ENCODE data around the gene POFUT2. TPM values are rescaled to one million over a fixed set of nuclear protein-coding genes. Genes with fewer than 3 reads are reported as not detected.

POFUT2 gene
- total RNA-seq, 1 donor from 2014 or later, result 39.5 TPM

DNA sequence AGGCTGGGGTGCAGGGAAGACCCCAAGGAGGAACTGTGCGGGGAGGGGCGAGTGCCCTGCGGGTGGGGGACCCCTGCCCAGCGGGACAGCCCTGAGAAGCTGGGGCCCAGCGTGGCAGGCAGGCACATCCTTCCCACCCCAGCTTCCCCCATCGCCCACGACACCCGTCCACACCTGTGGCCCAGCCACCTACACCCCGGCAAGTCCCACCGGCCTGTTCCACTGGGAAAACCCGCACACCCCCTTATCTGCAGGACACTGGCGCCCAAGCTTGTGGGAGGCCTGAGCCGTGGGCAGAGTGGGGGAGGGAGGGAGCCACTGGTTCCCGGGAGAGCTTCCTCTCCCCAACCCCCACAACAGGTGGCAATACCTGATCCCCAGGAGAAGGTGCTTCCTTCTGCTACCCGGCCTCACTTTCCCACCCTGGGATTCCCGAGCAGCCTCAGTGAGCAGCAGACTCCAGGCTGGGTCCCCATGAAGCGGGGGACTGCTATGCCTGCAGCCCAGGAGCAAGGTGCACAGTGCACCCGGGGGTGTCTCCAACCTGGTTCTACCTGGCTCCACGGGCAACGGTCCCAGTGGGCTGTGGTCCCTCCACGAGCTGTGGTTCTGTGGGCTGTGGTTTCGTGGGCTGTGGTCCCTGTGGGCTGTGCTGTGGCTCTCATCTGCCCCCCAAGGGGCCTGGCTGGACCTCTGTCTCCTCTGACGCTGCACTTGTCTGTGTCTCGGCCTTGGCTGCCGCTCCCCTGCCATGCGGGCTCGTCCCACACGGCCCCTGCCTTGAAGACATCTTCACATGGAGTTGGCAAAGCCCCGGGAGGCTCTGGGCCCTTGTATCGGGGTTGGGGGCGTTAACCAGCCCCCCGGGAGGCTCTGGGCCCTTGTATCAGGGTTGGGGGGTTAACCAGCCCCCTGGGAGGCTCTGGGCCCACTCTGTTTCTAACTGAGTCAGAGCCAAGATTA lies 37.8 kb upstream of the POFUT2 start:
- H3K27ac Mint-ChIP-seq (ENCODE audit: unreplicated experiment), result peak overlapping the region; percentile 62
- no peaks in the 10 kb centered on the region for H3K36me3 Mint-ChIP-seq (ENCODE audit: low read depth)
- TF ChIP-seq, protein P1, sequence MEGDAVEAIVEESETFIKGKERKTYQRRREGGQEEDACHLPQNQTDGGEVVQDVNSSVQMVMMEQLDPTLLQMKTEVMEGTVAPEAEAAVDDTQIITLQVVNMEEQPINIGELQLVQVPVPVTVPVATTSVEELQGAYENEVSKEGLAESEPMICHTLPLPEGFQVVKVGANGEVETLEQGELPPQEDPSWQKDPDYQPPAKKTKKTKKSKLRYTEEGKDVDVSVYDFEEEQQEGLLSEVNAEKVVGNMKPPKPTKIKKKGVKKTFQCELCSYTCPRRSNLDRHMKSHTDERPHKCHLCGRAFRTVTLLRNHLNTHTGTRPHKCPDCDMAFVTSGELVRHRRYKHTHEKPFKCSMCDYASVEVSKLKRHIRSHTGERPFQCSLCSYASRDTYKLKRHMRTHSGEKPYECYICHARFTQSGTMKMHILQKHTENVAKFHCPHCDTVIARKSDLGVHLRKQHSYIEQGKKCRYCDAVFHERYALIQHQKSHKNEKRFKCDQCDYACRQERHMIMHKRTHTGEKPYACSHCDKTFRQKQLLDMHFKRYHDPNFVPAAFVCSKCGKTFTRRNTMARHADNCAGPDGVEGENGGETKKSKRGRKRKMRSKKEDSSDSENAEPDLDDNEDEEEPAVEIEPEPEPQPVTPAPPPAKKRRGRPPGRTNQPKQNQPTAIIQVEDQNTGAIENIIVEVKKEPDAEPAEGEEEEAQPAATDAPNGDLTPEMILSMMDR (conservative IDR thresholded peaks at IDR 0.05), result no peak
- no peak overlapping the region for H3K4me3 Mint-ChIP-seq
- no peaks in the 10 kb centered on the region for H3K9me3 Mint-ChIP-seq
- H3K4me1 Mint-ChIP-seq, result peaks cover 30% of the 10 kb centered on the region
- H3K27me3 Mint-ChIP-seq (ENCODE audit: low read depth), result peaks cover 8% of the 10 kb centered on the region
- DNase-seq (ENCODE audit: low read depth, low spot score), result no peak

DNA sequence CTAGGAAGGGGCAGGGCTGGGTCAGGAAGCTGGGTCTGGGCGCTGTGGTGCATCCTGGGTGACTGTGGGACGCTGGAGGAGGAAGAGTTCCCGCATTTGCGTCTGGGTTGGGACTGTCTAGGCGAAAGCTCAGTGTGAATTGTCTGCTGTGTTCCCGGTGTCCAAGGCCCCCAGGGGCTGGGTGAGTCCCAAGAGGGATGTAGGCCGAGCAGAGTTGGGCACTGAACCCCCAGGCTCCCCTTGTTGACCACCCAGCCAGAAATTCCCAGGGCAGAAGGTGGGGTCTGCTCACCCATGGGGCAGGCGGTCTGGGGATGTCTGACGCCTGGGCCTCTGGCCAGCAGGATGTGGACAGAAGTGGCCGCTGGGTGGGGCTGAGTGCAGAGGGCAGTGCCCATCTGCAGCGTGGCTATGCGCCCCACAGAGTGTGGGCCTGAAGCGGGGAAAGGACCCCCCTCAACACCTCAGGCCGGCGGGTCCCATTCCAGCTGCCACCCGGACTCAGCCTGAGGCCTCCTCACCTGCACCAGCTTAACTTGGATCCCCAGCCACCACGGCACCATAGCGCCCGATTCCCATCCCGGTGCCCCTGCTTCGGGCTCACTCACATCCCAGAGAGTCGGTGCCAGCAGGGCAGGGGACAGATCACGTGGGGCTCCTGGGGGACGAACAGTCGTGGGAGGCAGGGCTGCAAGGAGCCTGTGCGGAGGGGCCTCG lies 37.0 kb upstream of the POFUT2 start:
- Mint-ChIP-seq H3K4me1 (peaks cover 25% of the 10 kb centered on the region), H3K36me3 (ENCODE audit: low read depth) (no peaks in the 10 kb centered on the region), H3K9me3 (no peaks in the 10 kb centered on the region), H3K27ac (ENCODE audit: unreplicated experiment) (peak overlapping the region; percentile 40), H3K27me3 (ENCODE audit: low read depth) (peaks cover 3% of the 10 kb centered on the region), H3K4me3 (no peak overlapping the region)
- DNase-seq (ENCODE audit: low read depth, low spot score), result no peak
- TF ChIP-seq, protein P1 (conservative IDR thresholded peaks at IDR 0.05), result no peak

DNA sequence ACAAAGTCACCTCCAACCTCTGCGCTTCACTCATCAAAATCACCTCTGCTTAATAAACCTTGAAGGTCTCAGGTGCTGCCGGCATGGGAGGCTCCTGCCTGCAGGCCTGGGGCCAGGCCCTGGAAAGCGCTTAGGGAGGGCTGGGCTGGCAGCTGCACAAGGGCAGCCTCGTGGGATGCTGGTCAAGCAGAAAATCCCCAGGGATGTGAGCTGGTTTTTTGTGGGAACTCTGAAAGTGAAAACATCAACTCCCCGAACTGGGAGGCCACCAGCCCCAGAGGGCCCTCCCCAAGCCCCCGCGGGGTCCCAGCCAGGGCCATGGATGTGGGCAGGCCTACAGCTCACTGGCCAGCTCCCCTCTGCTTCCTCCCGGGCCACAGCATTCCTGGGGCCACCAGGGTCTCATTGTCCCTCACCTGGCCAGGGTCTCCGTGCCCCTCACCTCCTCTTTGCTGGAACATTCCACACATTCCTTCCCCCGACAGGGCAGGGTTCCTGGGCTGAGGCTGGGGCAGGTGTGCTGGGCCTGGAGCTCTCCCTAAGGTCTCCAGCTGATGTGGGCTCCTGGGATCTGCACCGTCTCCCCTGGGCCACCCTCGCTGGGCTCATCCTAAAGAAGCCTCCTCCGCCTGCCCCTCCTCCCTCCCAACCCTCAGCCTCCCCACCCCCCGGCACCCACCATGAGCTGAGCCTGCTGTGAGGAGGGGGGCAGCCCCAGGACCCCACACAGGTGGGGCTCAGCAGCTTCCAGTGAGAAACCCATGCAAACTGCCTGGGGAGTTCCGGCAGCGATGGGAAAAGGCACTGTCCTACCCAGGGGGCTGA lies 36.0 kb upstream of the POFUT2 start:
- no peak overlapping the region for H3K27ac Mint-ChIP-seq (ENCODE audit: unreplicated experiment)
- H3K27me3 Mint-ChIP-seq (ENCODE audit: low read depth), result peaks cover 3% of the 10 kb centered on the region
- H3K36me3 Mint-ChIP-seq (ENCODE audit: low read depth), result no peaks in the 10 kb centered on the region
- TF ChIP-seq, protein P1 (conservative IDR thresholded peaks at IDR 0.05), result no peak
- no peaks in the 10 kb centered on the region for H3K9me3 Mint-ChIP-seq
- no peak overlapping the region for H3K4me3 Mint-ChIP-seq
- peaks cover 31% of the 10 kb centered on the region for H3K4me1 Mint-ChIP-seq
- DNase-seq (ENCODE audit: low read depth, low spot score), result no peak

DNA sequence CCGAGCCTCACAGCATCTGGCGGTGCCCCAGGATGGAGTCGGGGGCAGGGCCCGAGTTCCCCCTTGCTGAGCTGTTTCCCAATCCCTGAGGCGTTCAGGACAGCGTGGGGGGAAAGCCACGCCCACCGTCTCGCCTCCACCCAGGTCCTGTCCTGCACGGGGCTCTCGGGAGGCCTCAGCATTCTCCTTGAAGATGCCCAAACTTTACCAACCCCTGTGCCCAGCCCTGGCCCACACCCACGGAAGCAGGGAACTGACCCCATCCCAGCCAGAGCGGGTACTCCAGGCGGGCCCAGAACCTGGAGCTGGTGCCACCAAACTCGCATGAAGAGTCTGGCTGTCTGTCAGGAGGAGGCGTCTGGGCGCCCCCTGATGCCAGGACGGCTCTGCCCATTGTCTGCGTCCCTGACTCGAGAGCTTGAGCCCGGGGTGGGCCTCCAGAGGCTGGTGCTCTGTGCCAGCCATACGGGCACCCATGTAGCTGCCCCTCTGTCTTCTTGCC lies 35.3 kb upstream of the POFUT2 start:
- Mint-ChIP-seq H3K4me3 (no peak overlapping the region), H3K27me3 (ENCODE audit: low read depth) (peaks cover 3% of the 10 kb centered on the region), H3K4me1 (peaks cover 32% of the 10 kb centered on the region), H3K36me3 (ENCODE audit: low read depth) (no peaks in the 10 kb centered on the region), H3K9me3 (no peaks in the 10 kb centered on the region), H3K27ac (ENCODE audit: unreplicated experiment) (no peak overlapping the region)
- no peak for DNase-seq (ENCODE audit: low read depth, low spot score)
- TF ChIP-seq, protein P1 (conservative IDR thresholded peaks at IDR 0.05), result no peak
